Measurements from ENCODE around the gene CLIP1. TPM values are rescaled to one million over a fixed set of nuclear protein-coding genes. Genes with fewer than 3 reads are reported as not detected.
"Not testable (repeated sequence)": the region's sequence is repeated elsewhere in the genome, so short reads cannot be mapped to it uniquely, and the experiment has no call there.

The CLIP1 gene
- total and polyA plus RNA-seq, 2 of the 4 experiments (the other 2 are of a cell fraction): 38.0 to 54.8 TPM

GRCh38 chr12:122419094-122419493 is 3.4 kb downstream of the CLIP1 start:
- H3K4me3 ChIP-seq (ENCODE audit: insufficient read depth, low read depth, low read length); dilution Hi-C loops (cut with HindIII; ENCODE audit: low sequenced_read_pairs, unreplicated experiment); H3K4me1 ChIP-seq (ENCODE audit: control insufficient read depth, insufficient read depth, low read length); H4K5ac ChIP-seq (ENCODE audit: low read depth, low read length); H2AFZ ChIP-seq (replicated peaks; ENCODE audit: low read length, poor library complexity); H3K4me2 ChIP-seq (ENCODE audit: low read depth, low read length); H3K9me1 ChIP-seq (ENCODE audit: insufficient read depth, low read length); H3K4ac ChIP-seq (ENCODE audit: low read depth, low read length); H3K18ac ChIP-seq (ENCODE audit: low read depth, low read length); H3K9me3 ChIP-seq (ENCODE audit: control insufficient read depth, insufficient read depth, low read length); H2BK15ac ChIP-seq (ENCODE audit: low read depth, low read length); H2BK20ac ChIP-seq (ENCODE audit: low read depth, low read length); ATAC-seq (ENCODE audit: low read depth); H2BK120ac ChIP-seq (ENCODE audit: low read depth, low read length); H3K14ac ChIP-seq (replicated peaks; ENCODE audit: low read depth, low read length); H3K56ac ChIP-seq (ENCODE audit: extremely low read depth, insufficient read depth, low read length); POLR2A ChIA-PET (ENCODE audit: unreplicated experiment); intact Hi-C loops (cut with micrococcal nuclease); H3K9ac ChIP-seq (ENCODE audit: low read depth, low read length); BruUV-seq (replicated peaks); H3K36me3 ChIP-seq (ENCODE audit: control insufficient read depth, insufficient read depth, low read length); H3K27me3 ChIP-seq (ENCODE audit: control insufficient read depth, insufficient read depth, low read length); H2AK5ac ChIP-seq (ENCODE audit: low read depth, low read length); H4K91ac ChIP-seq (ENCODE audit: insufficient read depth, low read depth, low read length); H4K8ac ChIP-seq (ENCODE audit: low read depth in 2 of 2, low read length in 2 of 2); H3K27ac ChIP-seq (ENCODE audit: insufficient read depth, low read length); H2BK5ac ChIP-seq (ENCODE audit: low read depth, low read length, poor library complexity, severe bottlenecking); in situ Hi-C loops (cut with MboI; ENCODE audit: low sequenced_read_pairs); H2AK9ac ChIP-seq (replicated peaks; ENCODE audit: low read depth, low read length, poor library complexity); H3K23ac ChIP-seq (ENCODE audit: low read depth, low read length); DNase-seq: not testable (repeated sequence)
- CTCF ChIA-PET: interaction anchor here (1.7 kb wide), 1 partner anchor 19 kb away, joined by 7 read pairs; no protein-coding TSS in a partner anchor
- Histone ChIP-seq H3K79me1 (ENCODE audit: low read depth in 1 of 2, low read length in 2 of 2) (peaks cover 10 to 76% of the 10 kb centered on the region in 2 experiments), H4K20me1 (ENCODE audit: insufficient read depth, low read length) (peaks cover 28% of the 10 kb centered on the region)
- WGBS, 2 experiments (ENCODE audit: extremely low coverage in 2 of 2, insufficient read length in 1 of 2): no CpG with 5 or more reads among the region's 3 CpGs

- H3K4me3 ChIP-seq (ENCODE audit: insufficient read depth, low read depth, low read length); H2BK5ac ChIP-seq (ENCODE audit: low read depth, low read length, poor library complexity, severe bottlenecking); H3K27ac ChIP-seq (ENCODE audit: insufficient read depth, low read length); H3K23ac ChIP-seq (ENCODE audit: low read depth, low read length); H3K14ac ChIP-seq (replicated peaks; ENCODE audit: low read depth, low read length); H3K36me3 ChIP-seq (ENCODE audit: control insufficient read depth, insufficient read depth, low read length); H3K4me1 ChIP-seq (ENCODE audit: control insufficient read depth, insufficient read depth, low read length); H4K8ac ChIP-seq (ENCODE audit: low read depth in 2 of 2, low read length in 2 of 2); POLR2A ChIA-PET (ENCODE audit: unreplicated experiment); H3K9me3 ChIP-seq (ENCODE audit: control insufficient read depth, insufficient read depth, low read length); H3K56ac ChIP-seq (ENCODE audit: extremely low read depth, insufficient read depth, low read length); H3K9me1 ChIP-seq (ENCODE audit: insufficient read depth, low read length); H2BK120ac ChIP-seq (ENCODE audit: low read depth, low read length); H3K27me3 ChIP-seq (ENCODE audit: control insufficient read depth, insufficient read depth, low read length); in situ Hi-C loops (cut with MboI; ENCODE audit: low sequenced_read_pairs); DNase-seq; H4K91ac ChIP-seq (ENCODE audit: insufficient read depth, low read depth, low read length); BruUV-seq (replicated peaks); H3K9ac ChIP-seq (ENCODE audit: low read depth, low read length); ATAC-seq (ENCODE audit: low read depth); dilution Hi-C loops (cut with HindIII; ENCODE audit: low sequenced_read_pairs, unreplicated experiment); H3K4me2 ChIP-seq (ENCODE audit: low read depth, low read length); H2AFZ ChIP-seq (replicated peaks; ENCODE audit: low read length, poor library complexity); H2BK15ac ChIP-seq (ENCODE audit: low read depth, low read length); H2AK5ac ChIP-seq (ENCODE audit: low read depth, low read length); H3K18ac ChIP-seq (ENCODE audit: low read depth, low read length); intact Hi-C loops (cut with micrococcal nuclease); H4K5ac ChIP-seq (ENCODE audit: low read depth, low read length); H2AK9ac ChIP-seq (replicated peaks; ENCODE audit: low read depth, low read length, poor library complexity); H2BK20ac ChIP-seq (ENCODE audit: low read depth, low read length); H3K4ac ChIP-seq (ENCODE audit: low read depth, low read length): not testable (repeated sequence)
- CTCF ChIA-PET: interaction anchor here (0.6 kb wide), 1 partner anchor 8 kb away, joined by 3 read pairs; no protein-coding TSS in a partner anchor
- H4K20me1 ChIP-seq (ENCODE audit: insufficient read depth, low read length): peaks cover 25% of the 10 kb centered on the region
- H3K79me1 ChIP-seq (ENCODE audit: low read depth in 1 of 2, low read length in 2 of 2): peaks cover 19 to 79% of the 10 kb centered on the region in 2 experiments
- no CpG with 5 or more reads among the region's 7 CpGs for WGBS, 2 experiments (ENCODE audit: extremely low coverage in 2 of 2, insufficient read length in 1 of 2)
Measured at GRCh38 chr12:122415665-122416064, 6.8 kb downstream of the CLIP1 start.

Measured in IMR-90 (cell line).